Measurements from ENCODE around the gene FANCI. TPM values are rescaled to one million over a fixed set of nuclear protein-coding genes. Genes with fewer than 3 reads are reported as not detected.

Gene FANCI
- total and polyA plus RNA-seq, 2 of the 13 experiments (the other 11 are each of a cell fraction or from before 2014, with no cell fraction given), result 15.7 to 68.8 TPM

GRCh38 chr15:89321521-89322410 lies 78.0 kb downstream of the FANCI start (continued):
- TF ChIP-seq, protein P1, sequence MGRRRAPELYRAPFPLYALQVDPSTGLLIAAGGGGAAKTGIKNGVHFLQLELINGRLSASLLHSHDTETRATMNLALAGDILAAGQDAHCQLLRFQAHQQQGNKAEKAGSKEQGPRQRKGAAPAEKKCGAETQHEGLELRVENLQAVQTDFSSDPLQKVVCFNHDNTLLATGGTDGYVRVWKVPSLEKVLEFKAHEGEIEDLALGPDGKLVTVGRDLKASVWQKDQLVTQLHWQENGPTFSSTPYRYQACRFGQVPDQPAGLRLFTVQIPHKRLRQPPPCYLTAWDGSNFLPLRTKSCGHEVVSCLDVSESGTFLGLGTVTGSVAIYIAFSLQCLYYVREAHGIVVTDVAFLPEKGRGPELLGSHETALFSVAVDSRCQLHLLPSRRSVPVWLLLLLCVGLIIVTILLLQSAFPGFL (CRISPR knock-in tag; IDR thresholded peaks at IDR 0.05), result no peak
- TF ChIP-seq ASH2L (IDR thresholded peaks at IDR 0.05; ENCODE audit: insufficient read length, low read depth, low read length) (peak; percentile 50), TEAD3 (CRISPR knock-in tag; optimal IDR thresholded peaks at IDR 0.05; ENCODE audit: borderline replicate concordance) (peak; percentile 92), ZNF777 (CRISPR knock-in tag; IDR thresholded peaks at IDR 0.05) (no peak), CREM (IDR thresholded peaks at IDR 0.05) (no peak), CREM (CRISPR knock-in tag; IDR thresholded peaks at IDR 0.05) (no peak), RBM22 (optimal IDR thresholded peaks at IDR 0.05; ENCODE audit: low read length) (no peak), MED13 (CRISPR knock-in tag; IDR thresholded peaks at IDR 0.05) (no peak), SOX13 (IDR thresholded peaks at IDR 0.05) (no peak), SOX13 (CRISPR knock-in tag; conservative IDR thresholded peaks at IDR 0.05 in 1 of 2, IDR thresholded peaks at IDR 0.05 in 1 of 2) (peak in 1 of 2 experiments; percentile 9; a peak in 1 of 4 replicates), NONO (IDR thresholded peaks at IDR 0.05) (no peak), NONO (CRISPR knock-in tag; conservative IDR thresholded peaks at IDR 0.05) (no peak), KLF16 (CRISPR knock-in tag; IDR thresholded peaks at IDR 0.05) (no peak), GATA4 (IDR thresholded peaks at IDR 0.05; ENCODE audit: borderline replicate concordance, low read depth) (no peak), ZNF564 (CRISPR knock-in tag; IDR thresholded peaks at IDR 0.05) (no peak), ZNF75D (CRISPR knock-in tag; IDR thresholded peaks at IDR 0.05; ENCODE audit: borderline replicate concordance) (no peak), GATAD2A (CRISPR knock-in tag; IDR thresholded peaks at IDR 0.05) (peak; percentile 70)
- TF ChIP-seq, protein P2, sequence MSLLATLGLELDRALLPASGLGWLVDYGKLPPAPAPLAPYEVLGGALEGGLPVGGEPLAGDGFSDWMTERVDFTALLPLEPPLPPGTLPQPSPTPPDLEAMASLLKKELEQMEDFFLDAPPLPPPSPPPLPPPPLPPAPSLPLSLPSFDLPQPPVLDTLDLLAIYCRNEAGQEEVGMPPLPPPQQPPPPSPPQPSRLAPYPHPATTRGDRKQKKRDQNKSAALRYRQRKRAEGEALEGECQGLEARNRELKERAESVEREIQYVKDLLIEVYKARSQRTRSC (CRISPR knock-in tag; IDR thresholded peaks at IDR 0.05; ENCODE audit: low read depth), result no peak
- TF ChIP-seq, protein P3, sequence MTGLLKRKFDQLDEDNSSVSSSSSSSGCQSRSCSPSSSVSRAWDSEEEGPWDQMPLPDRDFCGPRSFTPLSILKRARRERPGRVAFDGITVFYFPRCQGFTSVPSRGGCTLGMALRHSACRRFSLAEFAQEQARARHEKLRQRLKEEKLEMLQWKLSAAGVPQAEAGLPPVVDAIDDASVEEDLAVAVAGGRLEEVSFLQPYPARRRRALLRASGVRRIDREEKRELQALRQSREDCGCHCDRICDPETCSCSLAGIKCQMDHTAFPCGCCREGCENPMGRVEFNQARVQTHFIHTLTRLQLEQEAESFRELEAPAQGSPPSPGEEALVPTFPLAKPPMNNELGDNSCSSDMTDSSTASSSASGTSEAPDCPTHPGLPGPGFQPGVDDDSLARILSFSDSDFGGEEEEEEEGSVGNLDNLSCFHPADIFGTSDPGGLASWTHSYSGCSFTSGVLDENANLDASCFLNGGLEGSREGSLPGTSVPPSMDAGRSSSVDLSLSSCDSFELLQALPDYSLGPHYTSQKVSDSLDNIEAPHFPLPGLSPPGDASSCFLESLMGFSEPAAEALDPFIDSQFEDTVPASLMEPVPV (CRISPR knock-in tag; IDR thresholded peaks at IDR 0.05), result no peak

Measured in HepG2 (cell line).